ENCODE data around the gene HLA-DRB5. TPM values are rescaled to one million over a fixed set of nuclear protein-coding genes. Genes with fewer than 3 reads are reported as not detected.

HLA-DRB5 gene
- total RNA-seq, 4 donors from 2014 or later = 0.76 to 171 (median 107) TPM; not detected in 1

GRCh38 chr6:32558426-32559057 is 28.5 kb upstream of the HLA-DRB5 start:
- intact Hi-C loops (cut with DNase I; ENCODE audit: low total_unique reads) = no loop called here

DNA sequence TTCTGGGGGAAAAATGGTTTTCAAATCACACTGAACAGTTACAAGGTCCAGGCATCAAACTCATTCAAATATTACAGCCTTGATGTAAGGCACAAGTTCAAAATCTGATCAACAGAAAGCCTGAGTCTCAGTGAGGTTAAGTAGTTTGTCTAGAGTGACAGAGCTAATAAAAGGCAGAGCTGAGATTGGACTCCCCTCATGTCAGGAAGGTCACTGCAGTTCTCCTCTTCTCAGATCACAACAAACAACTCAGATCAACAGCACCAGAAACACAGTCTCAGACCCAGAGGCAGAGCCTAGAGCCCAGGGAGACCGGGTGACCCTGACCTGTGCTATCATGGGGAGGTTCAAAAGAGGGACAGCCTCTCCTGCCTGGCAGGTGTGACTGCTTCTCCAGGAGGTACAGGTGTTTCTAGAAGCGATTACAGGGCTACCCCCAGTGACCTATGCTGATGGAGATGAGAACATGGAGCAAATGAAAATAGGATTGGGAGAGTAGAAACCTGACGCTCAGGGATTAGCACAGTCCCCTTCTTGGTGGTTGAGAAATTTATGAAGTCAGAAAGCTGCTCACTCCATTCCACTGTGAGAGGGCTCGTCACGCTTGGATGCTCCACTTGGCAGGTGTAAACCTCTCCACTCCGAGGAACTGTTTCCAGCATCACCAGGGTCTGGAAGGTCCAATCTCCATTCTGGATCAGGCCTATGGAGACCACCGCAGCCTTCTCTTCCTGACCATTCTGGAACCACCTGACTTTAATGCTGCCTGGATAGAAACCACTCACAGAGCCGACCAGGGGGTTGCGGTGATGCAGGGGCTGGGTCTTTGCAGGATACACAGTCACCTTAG is 24.3 kb upstream of the HLA-DRB5 start:
- H3K4me1 ChIP-seq = no peaks in the 10 kb centered on the region
- TF ChIP-seq, protein P1, sequence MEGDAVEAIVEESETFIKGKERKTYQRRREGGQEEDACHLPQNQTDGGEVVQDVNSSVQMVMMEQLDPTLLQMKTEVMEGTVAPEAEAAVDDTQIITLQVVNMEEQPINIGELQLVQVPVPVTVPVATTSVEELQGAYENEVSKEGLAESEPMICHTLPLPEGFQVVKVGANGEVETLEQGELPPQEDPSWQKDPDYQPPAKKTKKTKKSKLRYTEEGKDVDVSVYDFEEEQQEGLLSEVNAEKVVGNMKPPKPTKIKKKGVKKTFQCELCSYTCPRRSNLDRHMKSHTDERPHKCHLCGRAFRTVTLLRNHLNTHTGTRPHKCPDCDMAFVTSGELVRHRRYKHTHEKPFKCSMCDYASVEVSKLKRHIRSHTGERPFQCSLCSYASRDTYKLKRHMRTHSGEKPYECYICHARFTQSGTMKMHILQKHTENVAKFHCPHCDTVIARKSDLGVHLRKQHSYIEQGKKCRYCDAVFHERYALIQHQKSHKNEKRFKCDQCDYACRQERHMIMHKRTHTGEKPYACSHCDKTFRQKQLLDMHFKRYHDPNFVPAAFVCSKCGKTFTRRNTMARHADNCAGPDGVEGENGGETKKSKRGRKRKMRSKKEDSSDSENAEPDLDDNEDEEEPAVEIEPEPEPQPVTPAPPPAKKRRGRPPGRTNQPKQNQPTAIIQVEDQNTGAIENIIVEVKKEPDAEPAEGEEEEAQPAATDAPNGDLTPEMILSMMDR (IDR thresholded peaks at IDR 0.05) = no peak
- no peak for TF ChIP-seq POLR2A (IDR thresholded peaks at IDR 0.05)
- H3K27me3 ChIP-seq = no peaks in the 10 kb centered on the region
- H3K9me3 ChIP-seq = no peaks in the 10 kb centered on the region
- intact Hi-C loops (cut with DNase I; ENCODE audit: low total_unique reads) = no loop called here
- DNase-seq = no peak
- no peak overlapping the region for H3K4me3 ChIP-seq
- H3K27ac ChIP-seq = no peak overlapping the region
- H3K36me3 ChIP-seq = no peaks in the 10 kb centered on the region

More at GRCh38 chr6:32558426-32559057, 28.5 kb upstream of the HLA-DRB5 start:
- TF ChIP-seq, protein P1 (IDR thresholded peaks at IDR 0.05) = no peak
- TF ChIP-seq POLR2A (IDR thresholded peaks at IDR 0.05) = no peak
- H3K36me3 ChIP-seq = no peaks in the 10 kb centered on the region
- DNase-seq = no peak
- H3K27me3 ChIP-seq = no peaks in the 10 kb centered on the region
- H3K4me3 ChIP-seq = no peak overlapping the region
- H3K4me1 ChIP-seq = no peaks in the 10 kb centered on the region
- no peak overlapping the region for H3K27ac ChIP-seq
- no peaks in the 10 kb centered on the region for H3K9me3 ChIP-seq

- DNase-seq = no peak
- no peaks in the 10 kb centered on the region for H3K27me3 ChIP-seq
- H3K4me1 ChIP-seq = no peaks in the 10 kb centered on the region
- no peaks in the 10 kb centered on the region for H3K36me3 ChIP-seq
- H3K4me3 ChIP-seq = no peak overlapping the region
- no peak overlapping the region for H3K27ac ChIP-seq
- H3K9me3 ChIP-seq = no peaks in the 10 kb centered on the region
- TF ChIP-seq, protein P1 (IDR thresholded peaks at IDR 0.05) = no peak
- no peak for TF ChIP-seq POLR2A (IDR thresholded peaks at IDR 0.05)
- intact Hi-C loops (cut with DNase I; ENCODE audit: low total_unique reads) = no loop called here
Observed at GRCh38 chr6:32553037-32553742, 23.1 kb upstream of the HLA-DRB5 start.

DNA sequence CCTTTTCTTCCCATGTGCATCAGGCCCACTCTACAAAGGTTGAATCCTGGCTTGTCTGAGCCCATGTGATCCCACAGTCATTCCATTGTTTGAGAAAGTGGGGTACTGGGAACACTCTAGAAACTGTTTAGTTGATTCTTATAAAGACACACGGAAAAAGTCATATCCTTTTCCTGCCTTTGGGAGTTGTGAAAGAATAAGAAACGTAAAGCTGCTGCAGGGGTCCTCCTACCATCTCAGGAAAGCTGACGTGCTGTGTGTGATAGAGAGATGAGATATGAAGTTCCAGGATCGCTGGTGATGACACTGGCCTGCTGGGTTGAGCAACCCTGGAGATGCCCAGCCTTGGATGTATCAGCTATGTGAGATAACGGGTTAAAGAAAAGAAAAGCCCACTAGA is 21.3 kb upstream of the HLA-DRB5 start:
- H3K9me3 ChIP-seq = no peaks in the 10 kb centered on the region
- intact Hi-C loops (cut with DNase I; ENCODE audit: low total_unique reads) = no loop called here
- H3K4me3 ChIP-seq = no peak overlapping the region
- H3K27me3 ChIP-seq = no peaks in the 10 kb centered on the region
- H3K36me3 ChIP-seq = no peaks in the 10 kb centered on the region
- no peak for DNase-seq
- H3K4me1 ChIP-seq = no peaks in the 10 kb centered on the region
- no peak overlapping the region for H3K27ac ChIP-seq
- TF ChIP-seq POLR2A (IDR thresholded peaks at IDR 0.05) = no peak
- TF ChIP-seq, protein P1 (IDR thresholded peaks at IDR 0.05) = no peak

Data from uterus (tissue), 4 donors.